ENCODE results near the gene ARID5B.

Gene ARID5B

DNA sequence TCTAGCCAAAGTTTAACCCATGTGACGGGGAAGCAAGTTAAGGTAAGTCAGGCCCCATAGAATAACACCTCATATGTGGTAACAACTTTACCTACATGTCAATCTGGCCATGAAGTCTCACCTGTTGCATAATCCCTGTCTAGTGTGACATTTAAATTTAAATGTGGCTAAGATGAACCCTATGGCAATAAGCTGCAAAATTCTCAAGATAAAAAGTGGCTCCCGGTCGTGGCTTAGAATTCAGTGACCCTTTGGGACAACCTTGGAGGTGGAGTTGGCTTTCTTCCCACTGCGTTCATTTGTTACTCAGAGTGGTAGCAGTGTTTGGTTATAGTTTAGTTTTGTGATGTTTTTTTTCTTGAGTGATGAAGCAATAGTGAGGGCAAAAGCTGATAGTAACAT lies 90.6 kb downstream of the ARID5B start:
- no peak for DNase-seq

DNA sequence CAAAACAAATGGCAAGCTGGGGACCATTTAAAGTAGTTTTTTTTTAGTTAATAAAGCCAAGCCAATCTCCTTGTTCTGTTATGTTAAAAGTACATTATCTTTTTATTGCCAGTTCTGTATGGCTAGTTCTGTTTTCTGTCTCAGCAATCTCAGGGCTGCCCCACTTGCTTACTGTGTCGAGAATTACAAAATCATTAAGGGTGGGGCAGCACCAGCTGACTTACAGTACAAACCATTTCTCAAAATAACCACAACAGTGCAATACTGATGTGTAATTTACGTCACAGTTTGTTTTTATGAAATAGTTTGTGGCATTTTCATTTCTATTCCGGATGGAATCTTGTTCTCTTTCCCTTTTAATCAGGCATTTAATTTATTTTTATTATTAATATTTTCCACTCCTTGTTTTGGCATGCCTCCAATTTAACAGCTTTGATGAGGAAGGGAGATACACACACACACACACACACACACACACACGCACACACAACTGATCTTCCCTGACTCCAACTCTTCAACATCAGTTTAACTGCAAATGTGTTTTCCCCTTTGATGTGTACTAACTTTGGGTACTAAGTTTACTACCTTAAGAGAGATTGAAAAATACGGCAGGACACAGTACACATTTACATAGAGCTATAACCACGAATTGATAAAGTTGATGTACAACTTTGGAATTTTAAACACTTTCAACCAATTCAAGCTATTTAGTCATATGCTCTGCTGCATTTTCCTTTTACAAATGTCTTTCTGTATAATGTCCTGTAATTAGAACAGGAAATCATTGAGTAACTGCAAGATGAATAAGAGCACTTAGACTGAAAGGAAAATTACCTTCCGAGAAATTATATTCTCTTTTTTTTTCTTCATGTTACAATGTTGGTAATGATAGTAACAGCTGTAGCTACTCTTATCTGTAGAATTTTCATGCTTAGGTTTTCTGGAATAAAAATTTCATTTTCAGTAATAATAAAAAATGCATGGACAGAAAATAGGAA lies 91.5 kb downstream of the ARID5B start:
- DNase-seq = no peak

DNA sequence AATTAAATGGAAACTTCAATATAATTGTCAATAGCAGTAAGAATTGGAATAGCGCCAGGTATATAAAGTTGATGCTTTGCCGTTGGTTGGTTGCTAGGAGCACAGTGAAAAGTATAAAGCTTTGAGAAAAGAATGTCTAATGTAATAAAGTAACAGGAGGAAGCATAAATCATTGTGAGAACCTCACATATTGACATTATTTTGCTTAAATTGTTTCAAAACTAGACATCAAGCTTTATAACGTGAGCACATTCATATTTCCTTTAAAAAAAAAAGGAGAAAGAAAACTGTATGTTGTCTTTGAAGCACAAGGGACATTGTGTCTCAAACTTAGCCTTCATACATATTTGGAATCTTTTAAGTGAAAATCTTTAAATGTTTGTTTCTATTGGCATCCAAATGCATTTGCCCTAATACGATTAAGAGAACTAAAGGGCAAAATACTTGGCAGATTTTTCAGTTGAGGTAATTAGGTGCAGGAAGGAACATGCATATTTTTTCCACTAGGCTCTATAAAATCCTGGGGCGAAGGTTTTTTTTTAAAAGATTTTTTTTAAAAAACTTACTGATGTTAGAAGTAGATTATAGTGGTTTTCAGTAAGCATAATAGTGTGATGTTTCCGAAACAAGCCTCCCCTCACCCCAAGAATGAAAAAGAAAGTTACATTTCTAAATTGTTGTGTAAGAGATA lies 92.4 kb downstream of the ARID5B start:
- no peak for DNase-seq

DNA sequence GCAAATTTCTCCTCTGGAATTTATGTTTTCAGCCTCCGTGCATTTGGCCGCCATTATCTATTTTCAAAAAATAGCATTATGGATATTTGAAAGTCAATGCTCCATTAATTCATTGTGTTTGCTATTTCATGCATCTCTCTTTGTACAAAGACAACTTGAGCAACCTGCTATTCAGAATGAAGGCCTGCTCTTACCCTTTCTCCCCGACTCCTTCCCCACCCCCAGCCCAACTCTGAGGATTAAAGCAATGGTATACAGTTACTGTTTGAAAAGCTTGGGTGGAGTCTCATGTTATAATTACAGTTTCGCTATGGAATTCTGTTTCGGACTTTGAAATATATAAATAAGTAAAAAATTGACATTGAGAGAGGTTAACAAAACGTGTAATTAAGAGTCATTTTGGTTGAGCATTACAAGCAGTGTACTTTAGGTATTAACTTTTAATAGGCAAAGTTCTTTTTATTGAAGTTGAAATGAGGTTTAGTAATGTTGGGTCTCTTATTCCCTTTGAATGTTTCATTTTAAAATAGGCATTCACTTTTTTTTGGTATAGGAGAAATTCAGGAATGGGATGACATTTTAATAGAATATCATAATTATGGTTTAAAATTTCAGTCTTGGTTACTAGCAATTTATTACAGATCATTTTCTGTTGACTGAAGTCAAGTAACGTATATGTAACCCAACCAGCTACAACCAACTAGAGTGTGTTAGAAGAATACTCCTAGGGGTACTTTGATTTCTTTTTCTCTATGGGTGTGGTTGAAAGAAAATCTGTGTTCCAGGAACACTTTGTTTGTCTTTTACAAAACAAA lies 93.1 kb downstream of the ARID5B start:
- DNase-seq = no peak

DNA sequence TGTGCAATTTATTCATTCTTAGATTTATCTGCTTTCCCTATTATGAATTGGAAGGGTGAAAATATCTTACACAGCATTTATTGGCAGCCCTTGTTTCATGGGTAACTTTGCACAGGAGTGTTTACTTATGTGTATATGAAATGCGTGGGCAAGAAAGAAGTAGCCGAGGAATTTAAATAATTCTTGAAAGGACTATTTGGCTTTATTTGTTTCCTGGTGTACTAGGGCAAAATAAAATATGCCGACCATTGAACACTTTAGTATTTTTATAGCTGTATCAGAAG lies 93.7 kb downstream of the ARID5B start:
- DNase-seq = no peak

DNA sequence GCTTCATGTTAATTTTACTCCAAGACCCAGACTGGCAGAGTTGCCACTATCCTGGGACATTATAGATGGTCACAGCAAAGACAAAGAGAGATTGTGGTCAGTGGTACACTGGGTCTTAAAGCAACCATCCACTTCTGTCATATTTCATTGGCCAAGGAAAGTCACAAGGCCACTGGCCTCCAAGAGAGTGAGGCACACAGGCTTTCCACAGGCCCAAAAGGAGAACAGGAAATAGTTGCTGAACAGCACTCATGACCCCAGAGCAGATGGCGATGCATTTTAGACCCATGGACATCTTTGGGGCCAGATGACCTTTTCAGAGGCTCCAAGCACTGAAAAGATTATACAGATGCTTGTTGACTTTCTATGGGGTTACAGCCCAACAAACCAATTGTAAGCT lies 97.4 kb downstream of the ARID5B start:
- DNase-seq = no peak

DNA sequence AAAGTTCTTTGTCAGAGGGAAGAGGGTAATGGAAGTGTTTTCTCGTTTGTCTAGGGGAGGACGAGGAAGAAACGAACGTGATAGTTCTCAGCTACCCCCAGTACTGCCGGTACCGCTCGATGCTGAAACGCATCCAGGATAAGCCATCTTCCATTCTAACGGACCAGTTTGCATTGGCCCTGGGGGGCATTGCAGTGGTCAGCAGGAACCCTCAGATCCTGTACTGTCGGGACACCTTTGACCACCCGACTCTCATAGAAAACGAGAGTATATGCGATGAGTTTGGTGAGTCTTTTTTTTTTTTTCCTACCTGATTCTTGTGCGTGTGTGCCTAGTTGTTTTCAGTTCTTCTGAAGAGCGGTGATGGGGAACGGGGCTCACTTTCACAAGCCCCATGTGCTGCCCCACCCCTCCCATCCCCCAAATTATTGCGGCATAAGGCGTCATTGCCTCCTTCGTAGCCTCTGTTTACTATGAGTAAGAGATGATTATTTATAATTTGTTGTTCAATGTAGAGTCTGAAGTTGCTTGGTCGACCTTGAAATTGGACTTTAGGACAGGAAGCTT lies 98.6 kb downstream of the ARID5B start:
- no peak for DNase-seq

DNA sequence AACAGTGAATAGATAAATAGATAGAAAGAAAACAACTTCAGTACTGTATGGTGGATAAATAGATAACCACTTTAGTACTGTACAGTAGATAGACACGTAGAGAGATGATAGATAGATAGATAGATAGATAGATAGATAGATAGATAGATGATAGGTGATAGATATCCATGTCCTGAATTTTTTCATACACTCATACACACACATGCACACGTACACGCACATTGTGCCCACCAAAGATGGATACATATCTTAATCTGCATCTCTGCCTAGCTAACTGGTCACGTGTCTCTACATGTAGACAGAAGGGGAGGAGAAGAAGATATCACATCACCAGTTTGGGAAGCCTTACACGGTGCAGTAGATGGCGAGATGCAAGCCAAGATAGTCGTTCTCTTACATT lies 99.2 kb downstream of the ARID5B start:
- no peak for DNase-seq

DNA sequence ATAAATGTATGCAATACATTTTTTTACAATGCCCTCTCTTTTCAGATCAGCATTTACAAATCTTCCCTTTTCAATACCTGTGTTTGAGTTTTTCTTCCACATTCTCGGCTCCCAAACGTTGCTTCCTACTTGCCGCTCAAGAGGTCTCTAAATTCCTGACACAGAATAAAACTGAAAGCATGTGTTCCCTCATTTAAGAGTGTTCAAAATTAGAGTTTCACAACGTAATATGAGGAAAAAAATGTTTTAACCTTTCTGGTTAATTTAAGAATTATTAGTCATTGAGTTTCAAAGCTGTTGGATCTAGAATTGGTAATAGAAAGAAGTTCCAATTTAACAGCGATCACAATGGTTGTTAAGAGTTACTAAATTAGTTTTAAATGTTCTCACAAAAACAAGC lies 100.4 kb downstream of the ARID5B start:
- no peak for DNase-seq

DNA sequence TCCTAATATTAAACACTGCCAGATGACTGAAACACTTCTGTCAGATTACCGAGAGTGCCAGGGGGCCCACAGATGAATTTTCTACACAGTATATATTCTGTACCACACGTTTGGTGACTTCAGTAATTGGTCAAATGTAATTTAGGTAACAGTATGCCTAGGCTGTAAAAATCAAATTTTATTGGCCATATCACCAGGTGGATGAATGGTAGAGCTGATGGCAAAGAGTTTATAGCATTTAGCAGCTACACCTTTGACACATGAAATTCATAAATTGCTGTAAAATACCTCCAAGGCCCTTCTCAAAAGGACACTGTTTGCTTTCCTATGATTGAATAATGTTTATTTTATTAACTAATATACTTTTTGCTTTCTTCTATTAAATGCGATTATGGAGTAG lies 101.3 kb downstream of the ARID5B start:
- no peak for DNase-seq

DNA sequence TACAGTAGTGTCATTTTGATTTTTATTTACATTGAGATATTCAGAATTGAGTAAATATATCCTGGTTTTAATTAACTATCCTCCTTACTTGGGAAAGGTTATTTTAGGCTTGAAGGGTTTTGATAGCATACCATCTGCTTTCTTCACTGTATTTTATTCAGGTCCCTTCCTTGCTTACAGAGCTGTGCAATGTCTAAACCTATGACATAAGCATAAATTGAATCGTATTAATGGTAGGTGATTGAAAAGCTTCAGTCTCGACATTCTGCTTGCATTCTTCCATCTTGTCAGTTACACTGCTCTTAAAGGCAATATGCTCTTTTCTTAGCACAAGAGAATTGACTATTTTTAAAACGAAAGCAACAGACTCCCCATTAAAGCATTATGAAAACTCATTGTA lies 102.5 kb downstream of the ARID5B start:
- DNase-seq = no peak

DNA sequence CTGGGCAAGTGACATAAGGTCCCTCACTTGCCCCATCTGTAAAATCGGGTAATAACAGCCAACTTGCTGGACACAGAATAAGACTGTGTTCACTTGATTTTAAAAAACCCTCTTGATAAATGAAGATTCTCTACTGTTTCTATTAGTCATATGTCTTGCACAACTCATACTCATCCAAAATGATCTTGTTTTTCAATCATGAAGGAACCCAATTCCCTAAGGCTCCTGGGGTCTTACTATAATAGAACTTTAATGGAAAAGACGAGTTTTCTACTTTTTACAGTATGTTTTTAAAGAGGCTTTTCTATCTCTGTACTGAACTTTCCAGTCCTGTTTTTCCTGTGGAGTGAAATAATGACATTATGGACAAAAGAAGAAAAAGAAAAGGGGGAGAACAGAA lies 103.8 kb downstream of the ARID5B start:
- no peak for DNase-seq

DNA sequence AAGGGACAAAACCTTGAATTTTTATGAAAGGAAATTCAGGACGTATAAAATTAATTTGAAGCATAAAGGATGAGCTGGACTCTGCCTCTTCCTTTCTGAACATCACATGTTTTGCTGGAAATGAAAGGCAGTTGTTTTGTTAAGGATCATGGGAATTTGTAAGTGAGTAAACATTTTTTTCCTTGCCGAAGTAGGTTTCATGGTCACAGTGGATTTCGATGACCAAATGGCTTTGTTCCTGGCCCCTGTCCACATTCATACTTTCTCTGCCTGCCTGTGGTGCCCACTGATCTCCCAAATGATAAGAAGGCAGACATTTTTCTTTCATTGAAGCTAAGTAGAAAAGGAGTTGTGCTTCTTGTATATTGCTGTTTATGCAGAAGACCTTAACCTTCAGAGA lies 104.2 kb downstream of the ARID5B start:
- DNase-seq = no peak

DNA sequence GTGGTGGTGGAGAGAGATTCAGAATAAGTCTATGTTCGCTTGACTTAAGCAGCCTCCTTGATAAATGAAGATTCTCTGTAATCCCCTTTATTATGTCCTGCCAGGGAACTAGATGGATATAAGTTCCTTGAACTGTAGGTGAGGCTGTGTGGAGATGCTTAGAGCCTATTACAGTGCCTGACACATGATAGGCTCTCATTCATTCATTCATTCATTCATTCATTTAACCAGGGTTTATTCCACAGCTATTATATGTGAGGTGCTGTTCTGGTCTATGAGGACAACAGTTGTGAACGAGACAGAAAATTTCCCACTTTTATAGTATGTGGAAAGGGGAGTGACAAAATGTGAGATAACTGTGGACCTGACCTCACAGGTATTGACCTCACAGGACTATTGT lies 105.6 kb downstream of the ARID5B start:
- DNase-seq = no peak

DNA sequence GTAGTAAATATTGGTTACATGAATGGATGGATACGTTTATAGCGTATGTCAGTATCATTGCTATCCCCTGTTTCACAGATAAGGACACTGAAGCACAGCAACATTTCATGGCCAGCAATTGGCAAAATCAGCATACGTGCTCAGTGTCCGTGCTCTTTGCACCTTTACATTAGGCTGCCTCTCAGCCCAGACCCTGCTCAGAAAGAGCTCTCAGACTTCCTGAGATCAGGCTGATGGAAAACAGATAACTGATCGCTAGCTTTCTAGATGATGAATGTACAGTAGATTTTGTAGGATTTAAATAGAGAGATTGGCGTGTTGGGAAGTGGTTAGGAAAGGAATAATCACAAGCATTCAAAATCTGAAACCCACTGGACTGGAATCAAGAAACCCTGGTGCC lies 106.7 kb downstream of the ARID5B start:
- no peak for DNase-seq

DNA sequence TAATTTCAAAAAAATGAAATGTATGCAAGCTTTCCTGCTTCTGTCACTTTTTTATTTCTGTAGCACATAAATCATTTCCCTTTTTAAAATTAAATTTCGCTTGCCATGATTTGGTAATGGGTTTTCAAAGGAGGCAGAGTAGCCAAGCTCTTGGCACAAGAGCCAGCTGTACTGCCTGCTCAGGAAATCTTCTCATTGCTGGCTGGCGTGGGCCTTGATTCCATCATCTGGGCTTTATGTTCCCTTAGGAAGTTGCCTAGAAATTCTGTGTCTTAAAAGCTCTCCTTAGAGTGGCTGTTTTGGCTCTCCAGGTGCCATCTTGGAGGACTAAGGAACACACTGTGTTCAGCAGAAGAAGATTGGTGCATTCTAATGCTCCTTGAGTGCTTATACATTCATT lies 107.4 kb downstream of the ARID5B start:
- no peak for DNase-seq

DNA sequence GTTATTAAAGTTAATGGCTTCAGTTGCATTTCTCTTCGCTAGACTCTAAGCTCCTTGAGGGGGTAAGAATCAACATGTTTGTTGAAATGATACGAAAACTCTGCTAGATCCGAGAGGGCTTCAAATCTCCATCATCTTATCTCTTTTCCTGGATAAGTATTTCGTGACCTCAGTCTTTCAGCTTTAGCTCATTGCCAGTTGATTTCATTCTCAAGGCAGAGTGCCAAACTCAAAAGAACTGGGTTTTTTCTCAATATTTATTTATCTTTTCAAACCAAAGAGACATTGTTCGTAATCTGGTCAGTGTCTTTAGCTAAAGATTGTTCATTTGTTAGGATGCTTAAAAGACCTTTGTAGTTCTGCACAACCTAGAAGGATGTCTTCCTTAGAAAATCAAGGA lies 108.9 kb downstream of the ARID5B start:
- DNase-seq = no peak

DNA sequence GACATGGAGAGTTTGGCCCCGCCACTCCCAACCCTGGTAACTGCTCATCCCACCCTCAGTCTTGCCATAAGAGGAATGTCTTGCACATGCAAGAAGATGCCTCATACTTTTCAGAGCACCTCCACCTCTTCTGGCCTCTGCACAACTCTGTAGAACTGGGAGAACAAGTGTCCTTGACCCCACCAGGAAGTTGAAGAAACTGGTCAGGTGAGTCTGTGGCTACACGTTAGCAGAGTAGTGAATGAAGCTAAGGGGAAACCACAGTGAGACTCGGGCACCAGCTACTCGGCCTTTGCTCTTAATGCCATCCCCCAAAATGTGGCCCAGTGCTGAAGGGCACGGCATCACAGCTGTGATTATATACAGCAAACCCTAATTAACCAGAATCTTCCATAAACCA lies 110.1 kb downstream of the ARID5B start:
- DNase-seq = no peak

DNA sequence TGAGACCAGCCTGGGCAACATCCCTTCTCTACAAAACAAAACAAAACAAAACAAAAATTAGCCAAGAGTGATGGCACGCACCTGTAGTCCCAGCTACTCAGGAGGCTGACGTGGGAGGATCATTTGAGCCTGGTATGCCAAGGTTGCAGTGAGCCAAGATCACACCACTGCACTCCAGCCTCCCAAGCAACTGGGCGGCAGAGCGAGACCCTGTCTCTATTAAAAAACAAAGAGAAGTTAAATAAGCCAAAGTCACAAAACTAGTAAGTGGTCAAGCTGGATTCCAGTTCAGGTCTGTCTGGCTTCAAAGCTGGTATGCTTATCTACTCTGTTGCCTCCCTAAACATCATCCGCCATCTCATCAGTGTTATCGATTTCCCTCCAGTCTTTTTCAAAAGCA lies 110.8 kb downstream of the ARID5B start:
- no peak for DNase-seq

DNA sequence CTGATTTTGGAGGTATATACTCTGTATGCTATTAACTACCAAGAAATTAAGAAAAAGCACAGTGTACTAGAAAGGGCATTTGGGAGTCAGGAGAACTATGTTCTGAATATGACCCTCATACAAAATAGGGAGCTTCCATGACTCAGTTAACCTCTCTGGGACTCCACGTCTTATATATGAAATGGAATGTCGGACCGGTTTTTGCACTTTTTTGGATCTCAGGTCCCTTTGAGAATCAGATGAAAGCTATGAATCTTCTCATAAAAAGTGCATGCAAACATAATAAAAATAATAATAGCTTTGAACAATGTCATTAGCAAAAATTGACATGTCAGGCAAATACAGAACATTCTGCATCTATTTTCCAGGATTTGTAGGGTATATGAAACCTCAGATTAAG lies 113.0 kb downstream of the ARID5B start:
- no peak for DNase-seq

DNA sequence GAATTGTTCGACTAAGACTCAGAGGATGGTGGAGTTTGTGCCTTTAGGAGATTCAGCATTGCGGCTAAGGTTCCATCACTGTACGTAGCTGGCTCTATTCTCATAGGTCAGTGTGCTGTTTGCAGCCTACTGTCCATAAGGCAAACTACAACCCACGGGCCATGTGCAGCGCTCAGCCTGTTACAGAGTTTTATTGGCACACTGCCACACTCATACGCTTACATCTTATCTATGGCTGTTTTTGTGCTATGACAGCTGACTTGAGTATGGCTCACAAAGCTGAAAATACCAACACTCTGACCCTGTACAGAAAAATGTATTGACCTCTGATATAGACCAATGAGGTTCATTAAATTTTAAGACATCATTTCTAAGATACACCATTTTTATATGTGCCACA lies 114.5 kb downstream of the ARID5B start:
- no peak for DNase-seq

DNA sequence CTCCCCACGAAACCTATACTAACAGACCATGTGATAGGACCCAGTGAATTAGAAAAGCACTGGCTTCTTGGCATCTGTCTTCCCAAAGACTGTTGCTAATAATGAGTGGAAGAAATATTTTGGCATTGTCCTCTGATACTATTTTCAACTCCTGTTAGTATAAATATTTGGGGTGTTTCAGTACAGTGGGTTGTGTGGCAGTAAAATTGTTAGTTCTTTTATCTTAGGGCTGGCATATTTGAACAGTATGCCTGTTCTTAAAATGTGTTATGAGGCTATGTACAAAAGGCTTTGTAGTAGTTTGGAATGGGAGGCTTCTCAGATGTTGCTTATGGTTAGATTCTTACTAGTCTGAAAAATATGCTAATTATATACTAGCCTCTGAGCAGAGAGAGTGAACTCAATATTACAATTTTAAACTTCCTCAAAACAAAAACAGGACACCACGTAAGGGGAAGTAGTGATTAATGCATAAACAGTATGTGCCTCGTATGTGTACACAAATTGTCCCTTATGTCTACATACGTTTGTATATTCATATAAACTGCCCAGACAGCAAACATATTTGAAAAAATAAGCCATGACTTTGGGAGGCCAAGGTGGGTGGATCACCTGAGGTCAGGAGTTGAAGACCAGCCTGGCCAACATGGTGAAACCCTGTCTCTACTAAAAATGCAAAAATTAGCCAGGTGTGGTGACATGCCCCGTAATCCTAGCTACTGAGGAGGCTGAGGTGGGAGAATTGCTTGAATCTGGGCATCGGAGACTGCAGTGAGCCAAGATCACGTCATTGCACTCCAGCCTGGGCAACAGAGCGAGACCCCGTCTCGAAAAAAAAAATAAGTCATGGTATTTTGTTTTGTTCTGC lies 115.4 kb downstream of the ARID5B start:
- no peak for DNase-seq

All from activated CD8-positive, alpha-beta memory T cell treated with anti-CD3 and anti-CD28 coated beads, Interleukin-2, amount 50 U/mL, for 48 hours (primary cell).